ENCODE results near the gene SETD6.

The SETD6 gene

DNA sequence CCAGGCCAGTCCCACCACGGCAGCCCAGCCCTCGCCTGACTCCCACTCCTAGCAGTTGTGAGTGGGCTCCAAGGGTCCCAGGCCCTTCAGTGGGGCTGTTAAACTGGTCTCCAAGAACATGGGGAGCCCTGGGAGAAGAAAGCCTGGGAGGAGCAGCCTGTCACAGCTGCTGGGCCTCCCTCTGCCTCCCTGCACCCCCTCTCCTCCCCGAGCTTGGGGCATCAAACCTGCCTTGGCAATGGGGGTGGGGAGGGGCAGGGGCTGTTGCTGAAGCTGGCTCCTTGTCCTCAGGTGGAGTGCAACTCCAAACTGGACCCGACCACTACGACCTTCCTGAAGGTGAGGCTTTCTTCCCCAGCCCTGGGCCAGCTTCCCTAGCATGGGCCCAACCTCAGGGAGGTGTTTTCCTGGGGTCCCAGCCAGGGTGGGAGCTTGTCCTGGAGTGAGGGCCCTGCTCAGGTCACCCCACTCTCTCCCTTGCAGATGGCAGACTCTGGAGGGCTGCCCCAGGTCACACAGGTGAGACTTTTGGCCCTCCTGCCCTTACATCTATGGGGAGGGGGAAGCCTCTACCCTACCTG lies 6.6 kb upstream of the SETD6 start:
- DNase-seq (ENCODE audit: low spot score): no peak

DNA sequence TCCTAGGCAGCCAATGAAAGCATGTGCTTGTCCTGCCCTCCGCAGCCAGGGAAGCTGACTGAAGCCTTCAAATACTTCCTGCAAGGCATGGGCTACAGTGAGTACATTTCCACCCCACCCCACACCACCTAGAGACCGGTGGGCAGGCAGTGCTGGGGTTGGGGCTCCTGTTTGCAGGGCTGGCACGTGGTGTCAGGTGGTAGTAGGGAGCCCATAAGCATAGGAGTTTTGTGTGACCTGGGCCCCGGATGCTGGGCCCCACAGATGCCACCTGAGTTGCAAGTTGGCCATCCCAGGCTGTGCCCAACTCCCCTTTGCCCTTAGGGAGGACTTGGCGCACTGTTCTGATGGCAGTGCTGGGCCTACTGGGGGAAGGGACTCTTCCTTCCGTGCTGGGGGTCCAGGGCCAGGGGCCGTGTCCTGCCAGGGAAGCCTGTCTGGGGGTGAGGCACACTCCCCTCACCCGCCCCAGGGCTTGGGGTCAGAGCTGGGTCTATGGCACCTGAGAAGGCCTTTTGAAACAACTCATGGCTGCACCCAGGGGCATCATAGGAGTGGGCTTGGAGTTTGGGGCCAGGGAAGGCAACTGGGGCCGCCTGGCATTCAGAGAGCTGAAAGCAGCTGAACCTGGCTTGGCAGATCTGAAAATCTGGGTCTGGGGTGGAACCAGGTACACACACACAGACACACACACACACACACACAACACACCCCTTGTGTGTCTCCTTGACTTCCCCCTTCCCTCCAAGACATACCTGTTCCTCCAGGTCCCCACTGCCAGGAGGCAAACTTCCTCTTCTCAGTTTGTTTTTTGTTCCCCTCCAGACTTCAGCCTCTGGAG lies 5.8 kb upstream of the SETD6 start:
- no peak for DNase-seq (ENCODE audit: low spot score)

DNA sequence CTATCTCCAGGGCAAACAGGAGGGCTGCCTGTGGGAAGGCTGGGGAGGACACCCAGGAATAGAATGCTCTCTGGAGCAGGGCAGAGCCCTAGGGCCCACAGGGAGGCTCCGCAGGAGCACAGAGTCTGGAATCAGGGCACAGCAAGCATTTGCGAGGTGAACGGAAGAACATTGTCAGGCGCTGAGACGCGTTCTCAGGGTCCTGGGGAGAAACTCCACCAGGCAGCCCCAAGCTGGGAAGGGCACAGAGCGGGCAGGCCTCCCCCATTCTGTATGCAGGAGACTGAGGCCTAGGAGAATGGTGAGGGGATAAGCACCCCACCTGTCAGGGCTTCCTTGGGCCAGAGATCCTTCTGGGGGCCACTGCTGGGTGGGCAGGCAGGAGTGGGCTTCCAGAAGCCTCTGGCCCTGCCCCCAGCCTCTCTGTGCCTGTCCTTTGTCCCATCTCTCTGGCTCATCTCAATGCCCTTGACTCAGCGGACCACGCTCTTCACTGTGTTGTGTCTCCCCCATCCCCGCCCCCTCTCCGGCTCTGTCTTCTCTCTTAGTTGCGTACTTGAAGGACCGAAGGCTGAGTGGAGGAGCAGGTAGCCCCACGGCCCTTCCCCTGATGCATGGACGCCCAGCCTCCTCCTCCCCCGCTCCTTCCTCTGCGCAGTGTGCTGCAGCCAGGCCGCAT lies 5.1 kb upstream of the SETD6 start:
- DNase-seq (ENCODE audit: low spot score): no peak

DNA sequence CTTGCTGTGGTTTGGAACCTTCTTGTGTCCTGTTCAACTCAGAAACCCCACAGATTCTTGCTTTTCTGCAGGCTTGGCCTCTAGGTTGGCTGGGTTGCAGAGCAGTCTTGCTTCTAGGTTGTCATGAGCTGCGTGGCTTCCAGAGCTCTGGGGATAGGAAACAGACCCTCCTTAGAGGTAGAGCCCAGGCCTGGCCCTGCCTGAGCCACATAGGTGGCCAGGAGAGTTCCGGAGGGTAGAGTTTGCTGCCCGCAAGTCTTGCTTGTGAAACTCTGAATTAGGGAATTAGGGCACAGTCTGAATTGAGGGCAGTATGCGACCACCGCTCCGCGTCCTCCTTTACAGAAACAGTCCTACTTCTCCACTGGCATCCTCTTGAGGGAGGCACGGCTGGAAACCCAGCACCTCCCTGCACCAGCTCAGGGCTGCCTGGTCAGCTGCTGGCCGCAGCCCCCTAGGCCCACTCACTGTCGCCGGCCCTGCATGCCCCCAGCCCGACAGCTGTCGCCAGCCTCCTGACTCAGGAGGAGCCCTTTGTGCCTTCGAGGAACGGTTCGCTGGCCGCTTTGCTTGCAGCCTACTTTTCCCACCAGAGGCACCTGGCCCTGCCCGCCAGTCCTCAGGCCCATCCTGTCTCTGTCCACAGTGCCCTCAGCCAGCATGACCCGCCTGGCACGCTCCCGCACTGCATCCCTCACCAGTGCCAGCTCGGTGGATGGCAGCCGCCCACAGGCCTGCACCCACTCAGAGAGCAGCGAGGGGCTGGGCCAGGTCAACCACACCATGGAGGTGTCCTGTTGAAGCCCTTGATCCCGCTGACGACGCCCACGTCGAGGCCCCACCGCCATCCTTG lies 4.3 kb upstream of the SETD6 start:
- DNase-seq (ENCODE audit: low spot score): no peak

GRCh38 chr16:58511933-58512815 lies 3.1 kb upstream of the SETD6 start:
- peak; percentile 62 for DNase-seq (ENCODE audit: low spot score)

- DNase-seq (ENCODE audit: low spot score): no peak
These were observed 1.4 kb upstream of the SETD6 start for GRCh38 chr16:58513874-58514273.

GRCh38 chr16:58515871-58516767 lies 802 bp downstream of the SETD6 start:
- DNase-seq (ENCODE audit: low spot score): peak; percentile 89

GRCh38 chr16:58516768-58517107 lies 1.4 kb downstream of the SETD6 start:
- no peak for DNase-seq (ENCODE audit: low spot score)

DNA sequence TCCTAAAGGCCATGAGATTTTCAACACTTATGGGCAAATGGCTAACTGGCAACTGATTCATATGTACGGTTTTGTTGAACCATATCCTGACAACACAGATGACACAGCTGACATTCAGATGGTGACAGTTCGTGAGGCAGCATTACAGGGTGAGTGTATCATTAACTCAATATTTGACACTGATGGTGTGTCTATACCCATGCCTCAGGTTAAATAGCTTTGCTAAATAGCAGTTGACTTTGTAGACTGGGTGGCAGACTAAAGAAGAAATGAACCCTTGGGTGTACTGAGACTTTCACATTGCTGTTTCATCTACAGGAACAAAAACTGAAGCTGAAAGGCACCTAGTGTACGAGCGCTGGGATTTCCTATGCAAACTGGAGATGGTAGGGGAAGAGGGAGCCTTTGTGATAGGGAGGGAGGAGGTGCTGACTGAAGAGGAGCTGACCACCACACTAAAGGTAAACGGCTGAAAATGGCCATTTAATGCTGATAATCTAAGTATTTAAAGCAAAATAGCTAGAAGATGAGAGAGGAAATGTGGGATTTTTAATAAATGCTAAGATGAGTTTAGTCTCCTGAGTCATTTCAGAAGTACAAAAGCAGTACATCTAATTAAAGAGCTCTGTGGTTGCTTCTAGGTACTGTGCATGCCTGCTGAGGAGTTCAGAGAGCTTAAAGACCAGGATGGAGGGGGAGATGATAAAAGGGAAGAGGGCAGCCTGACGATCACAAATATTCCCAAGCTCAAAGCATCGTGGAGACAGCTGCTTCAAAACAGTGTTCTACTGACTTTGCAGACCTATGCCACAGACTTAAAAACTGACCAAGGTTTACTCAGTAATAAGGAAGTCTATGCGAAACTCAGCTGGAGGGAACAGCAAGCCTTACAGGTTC lies 3.0 kb downstream of the SETD6 start:
- no peak for DNase-seq (ENCODE audit: low spot score)

DNA sequence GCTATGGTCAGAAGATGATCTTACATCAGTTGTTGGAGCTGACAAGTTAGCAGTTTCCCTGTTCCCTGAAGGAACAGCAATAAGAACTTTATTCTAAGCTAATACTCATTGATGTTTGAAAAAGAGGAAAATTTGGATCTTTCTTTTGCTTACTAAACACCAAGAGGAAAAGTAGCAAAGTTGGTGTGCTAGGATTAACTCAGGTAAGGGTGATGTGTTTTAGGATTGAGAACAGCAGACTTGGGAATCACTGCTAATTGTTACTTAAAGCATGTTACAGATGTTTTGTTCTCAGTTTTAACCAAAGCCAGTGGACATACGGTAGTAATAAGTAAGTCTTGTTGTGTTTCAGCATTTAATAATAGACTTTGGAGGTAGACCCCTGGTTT lies 3.7 kb downstream of the SETD6 start:
- DNase-seq (ENCODE audit: low spot score): no peak

DNA sequence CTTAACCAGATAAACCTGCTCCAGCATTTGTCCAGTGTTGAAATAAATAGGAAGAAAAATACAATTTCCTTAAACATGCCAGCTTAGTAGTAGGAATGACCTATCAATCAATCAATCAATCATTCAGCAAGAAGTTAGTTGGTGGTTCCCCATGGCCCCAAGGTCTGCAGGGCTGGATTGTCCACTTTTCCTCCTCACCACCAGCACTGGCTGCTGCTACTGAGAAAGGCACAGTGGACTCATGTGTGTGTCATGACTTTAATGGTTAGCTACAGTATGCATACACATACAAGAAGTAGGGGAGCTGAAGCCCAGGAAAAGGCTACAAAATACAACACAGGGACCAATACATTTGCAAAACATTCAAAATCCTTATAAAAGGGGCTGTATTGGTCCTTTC lies 4.4 kb downstream of the SETD6 start:
- DNase-seq (ENCODE audit: low spot score): no peak

GRCh38 chr16:58530179-58530578 lies 14.9 kb downstream of the SETD6 start:
- no peak for DNase-seq (ENCODE audit: low spot score)

DNA sequence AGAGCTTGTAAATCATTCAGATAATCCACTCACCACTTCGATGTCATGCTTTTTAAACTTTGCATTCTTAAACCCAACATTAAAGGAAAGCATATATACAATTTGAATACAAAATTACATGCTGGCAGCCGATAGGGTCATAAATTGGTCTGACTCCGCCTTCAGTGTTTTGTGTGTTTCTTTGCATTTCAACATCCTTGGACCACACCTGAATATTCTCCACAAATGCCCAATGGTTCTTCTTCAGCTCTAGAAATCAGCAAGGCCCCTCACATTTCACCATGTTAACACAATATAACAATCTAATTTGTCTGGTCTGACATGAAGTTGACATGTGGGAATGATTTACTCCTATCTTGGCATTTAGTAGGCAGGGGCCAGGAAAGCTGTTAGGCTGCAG lies 17.1 kb downstream of the SETD6 start:
- DNase-seq (ENCODE audit: low spot score): no peak

DNA sequence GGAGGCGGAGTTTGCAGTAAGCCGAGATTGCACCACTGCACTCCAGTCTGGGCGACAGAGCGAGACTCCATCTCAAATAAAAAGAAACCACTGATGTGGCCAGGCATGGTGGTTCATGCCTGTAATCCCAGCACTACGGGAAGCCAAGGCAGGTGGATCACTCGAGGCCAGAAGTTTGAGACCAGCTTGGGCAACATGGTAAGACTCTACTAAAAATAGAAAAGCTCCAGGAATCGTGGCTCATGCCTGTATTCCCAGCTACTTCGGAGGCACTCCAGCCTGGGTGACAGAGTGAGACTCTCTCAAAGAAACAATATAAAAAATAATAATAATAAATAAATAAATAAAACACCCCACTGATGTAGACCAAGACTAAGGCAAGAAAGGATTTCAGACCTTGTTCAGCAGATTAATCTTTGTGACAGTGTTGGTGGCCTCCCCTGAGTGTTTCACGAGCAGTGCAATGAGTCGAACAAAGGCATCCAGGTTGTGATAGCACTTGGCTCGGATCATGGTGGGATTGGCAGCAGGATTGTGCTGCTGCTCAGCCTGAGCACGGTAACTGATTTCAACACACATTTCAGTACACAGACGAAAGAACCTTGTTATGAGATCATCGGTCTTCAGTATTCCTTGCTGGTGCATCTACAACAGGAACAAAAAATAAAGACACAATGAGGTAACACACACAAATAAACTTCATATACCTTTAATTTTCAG lies 18.6 kb downstream of the SETD6 start:
- no peak for DNase-seq (ENCODE audit: low spot score)

DNA sequence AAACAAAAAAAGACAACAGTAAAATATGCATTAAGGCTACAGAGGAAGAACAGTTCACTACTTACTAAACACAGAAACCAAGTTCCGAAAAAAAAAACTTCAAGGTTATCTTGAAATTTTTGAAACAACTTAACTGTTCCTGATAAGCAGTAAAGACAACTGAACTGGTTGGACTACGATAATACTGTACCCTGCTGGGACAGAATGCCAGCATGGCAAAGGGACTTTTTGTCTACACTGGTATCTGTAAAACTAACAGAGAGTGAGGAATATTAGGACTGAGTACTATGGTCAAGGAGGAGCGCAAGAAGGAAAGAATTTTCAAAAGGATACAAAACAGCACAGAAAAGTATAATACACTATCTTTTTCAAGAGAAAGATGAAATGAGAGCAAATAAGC lies 19.8 kb downstream of the SETD6 start:
- DNase-seq (ENCODE audit: low spot score): no peak

- no peak for DNase-seq (ENCODE audit: low spot score)
These were observed 21.0 kb downstream of the SETD6 start for GRCh38 chr16:58536278-58536677.

DNA sequence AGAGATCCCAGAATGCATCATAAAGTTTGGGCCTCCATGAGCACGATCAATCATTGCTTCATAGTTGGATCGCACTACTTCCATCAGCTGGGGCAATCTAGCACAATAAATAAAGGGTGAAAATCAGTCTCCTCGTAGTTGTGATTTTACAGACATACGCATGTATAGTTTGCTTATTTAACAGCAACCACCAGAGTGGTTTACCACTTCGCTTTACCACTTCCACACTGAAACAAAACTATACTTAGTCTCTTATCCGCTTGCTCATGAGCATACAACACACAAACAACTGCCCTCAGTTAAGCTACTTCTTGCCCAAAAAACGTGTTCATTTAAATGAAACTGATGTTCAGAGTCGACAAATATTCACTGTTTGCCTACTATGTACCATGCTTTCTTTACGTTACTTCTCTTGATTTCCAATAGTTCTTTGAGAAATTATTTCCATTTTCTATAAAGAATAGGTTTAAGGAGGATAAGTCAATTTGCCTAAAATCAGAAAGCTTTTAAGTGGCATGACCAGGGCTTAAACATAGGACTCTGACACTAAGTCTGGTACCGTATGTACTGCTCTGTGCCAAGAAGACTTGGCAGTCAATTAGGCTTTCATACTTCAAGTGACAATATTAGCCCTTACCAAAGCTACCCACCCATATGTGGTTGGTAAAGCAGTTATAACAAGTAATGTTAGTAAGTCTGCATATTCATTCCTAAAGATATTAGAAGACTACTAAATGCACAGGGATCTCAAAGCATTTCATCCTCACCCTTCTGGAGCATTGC lies 22.0 kb downstream of the SETD6 start:
- DNase-seq (ENCODE audit: low spot score): no peak

DNA sequence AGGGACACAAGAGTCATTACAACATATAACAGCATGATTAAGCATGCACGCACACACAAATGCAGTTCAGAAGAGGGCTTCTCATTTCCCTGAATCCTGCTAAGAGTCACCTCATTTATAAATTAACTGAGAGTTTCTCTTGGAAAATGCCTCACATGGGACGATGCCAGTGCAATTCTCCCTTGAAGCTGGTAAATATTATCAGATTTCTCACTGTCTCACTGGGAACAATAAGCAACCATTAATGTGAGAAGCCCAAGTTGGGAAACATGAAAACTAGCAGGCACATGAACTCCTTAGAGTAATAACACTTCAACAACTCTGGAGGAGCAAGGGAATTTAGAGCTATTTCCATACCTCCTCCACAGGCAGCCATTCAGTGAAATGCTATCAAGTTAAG lies 26.4 kb downstream of the SETD6 start:
- DNase-seq (ENCODE audit: low spot score): no peak

All from germinal center (tissue), 1 donor.